Caki2 (cell line): ENCODE data around the gene SMAD6. TPM values are rescaled to one million over a fixed set of nuclear protein-coding genes. Genes with fewer than 3 reads are reported as not detected.
A peak's percentile ranks its signal among the peaks of the same experiment; 100 is the strongest.

Source experiments
- DNase-seq: peaks from one replicate; pipeline ENCODE4 v3.0.0-alpha.2; 2015; ENCODE audit warnings: low read depth
- in situ Hi-C: cut with HindIII; loops from 2 replicates; pipeline ENCODE4 v1.10.0; 2016; ENCODE audit warnings: low sequenced_read_pairs, low pct_unique_long_range_greater_than_20kb, mixed read lengths
- total RNA-seq: library from RNA; depleted of rRNA; stranded (reverse); fragments of >200 nt; shearing (Covaris generic); gene quantifications from 2 replicates; pipeline ENCODE4 v1.2.3, GENCODE V29; 2014; ENCODE audit warnings: low replicate concordance

The SMAD6 gene
- total RNA-seq, 1 experiment from 2014 or later = 64.5 TPM

DNA sequence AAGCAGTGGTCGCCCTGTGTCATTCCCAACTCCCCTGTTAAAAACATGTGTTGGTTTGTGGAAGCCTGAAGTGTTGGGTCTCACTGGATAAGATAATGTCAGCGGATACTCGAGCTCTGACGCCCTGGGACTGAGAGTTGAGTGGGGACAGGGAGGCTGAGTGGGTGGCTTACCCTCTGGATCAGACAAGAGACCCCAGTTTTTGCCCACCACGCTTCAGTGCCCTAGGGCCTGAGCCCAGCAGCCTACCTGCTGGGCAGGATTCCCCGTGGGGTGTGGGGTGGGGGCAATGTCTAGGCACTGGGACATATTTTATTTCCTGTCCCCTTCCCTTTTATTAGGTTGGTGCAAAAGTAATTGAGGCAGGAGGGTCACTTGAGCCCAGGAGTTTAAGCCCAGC, 75.0 kb downstream of the SMAD6 start:
- DNase-seq = no peak
- in situ Hi-C loops = no loop called here

DNA sequence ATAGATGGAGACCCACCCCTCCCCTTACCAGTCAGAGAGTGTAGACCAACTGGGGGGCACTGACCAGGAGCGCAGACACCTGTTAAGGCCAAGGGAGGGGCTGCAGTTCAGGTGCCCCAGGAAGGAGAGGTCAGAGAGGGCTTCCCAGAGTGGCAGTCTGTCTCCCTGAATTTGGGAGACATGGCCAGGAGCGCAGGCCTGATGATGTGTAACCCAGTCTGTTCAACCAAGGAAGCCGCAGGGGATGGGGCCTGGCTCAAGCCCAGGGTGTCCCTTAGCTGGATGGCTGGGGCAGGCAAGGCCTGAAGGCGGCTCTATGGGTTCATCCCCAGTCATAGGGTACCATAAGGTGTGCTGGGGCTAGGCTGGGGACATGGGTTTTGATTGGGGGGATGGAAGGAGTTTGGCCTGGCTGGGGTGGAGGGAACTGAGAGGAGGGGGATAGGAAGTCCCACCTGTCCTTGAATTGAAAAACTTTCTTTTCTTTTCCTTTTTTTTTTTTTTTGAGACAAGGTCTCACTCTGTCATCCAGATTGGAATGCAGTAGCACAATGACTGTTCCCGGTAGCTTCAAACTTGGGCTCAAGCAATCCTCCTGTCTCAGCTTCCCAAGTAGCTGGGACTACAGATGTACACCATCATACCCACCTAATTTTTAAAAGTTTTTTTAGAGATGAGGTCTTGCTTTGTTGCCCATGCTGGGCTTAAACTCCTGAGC, 75.7 kb downstream of the SMAD6 start:
- in situ Hi-C loops = no loop called here
- DNase-seq = no peak

DNA sequence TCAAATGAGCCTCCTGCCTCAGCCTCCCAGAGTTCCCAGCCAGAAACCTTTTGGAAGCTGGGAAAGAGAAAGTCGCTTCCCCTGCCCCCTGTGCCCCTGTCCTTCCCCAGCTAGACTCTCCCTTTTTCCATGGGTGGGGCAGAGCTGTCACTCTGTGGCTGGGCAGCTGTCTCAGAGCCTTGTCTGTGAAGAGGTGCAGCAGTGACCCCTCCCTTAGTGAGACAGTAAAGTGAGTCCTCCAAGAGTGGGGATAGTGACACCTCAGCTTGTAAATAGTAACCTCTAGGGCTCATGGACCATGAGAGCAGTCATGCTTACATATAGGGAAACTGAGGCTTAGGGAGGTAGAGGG, 76.3 kb downstream of the SMAD6 start:
- DNase-seq = no peak
- in situ Hi-C loops = no loop called here

DNA sequence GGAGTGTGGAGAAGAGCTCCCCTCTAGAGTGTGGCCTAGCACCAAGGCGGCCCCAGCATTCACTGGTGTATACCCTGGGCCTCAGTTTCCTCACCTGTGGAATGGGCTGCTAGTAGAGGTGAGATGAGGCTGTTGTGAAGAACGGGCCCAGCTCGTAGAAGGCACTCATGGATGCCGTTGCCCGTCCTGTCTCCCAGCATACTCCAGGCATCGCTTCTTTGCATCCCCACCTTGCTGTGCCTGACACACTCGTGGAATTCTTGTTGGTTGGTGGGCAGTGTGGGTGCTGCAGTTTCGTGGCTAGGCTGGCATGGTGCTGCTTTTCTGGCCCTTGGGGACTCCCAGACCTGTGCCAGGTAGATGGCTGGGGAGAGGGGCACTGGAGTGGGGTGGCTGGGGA, 76.7 kb downstream of the SMAD6 start:
- in situ Hi-C loops = no loop called here
- DNase-seq = no peak

DNA sequence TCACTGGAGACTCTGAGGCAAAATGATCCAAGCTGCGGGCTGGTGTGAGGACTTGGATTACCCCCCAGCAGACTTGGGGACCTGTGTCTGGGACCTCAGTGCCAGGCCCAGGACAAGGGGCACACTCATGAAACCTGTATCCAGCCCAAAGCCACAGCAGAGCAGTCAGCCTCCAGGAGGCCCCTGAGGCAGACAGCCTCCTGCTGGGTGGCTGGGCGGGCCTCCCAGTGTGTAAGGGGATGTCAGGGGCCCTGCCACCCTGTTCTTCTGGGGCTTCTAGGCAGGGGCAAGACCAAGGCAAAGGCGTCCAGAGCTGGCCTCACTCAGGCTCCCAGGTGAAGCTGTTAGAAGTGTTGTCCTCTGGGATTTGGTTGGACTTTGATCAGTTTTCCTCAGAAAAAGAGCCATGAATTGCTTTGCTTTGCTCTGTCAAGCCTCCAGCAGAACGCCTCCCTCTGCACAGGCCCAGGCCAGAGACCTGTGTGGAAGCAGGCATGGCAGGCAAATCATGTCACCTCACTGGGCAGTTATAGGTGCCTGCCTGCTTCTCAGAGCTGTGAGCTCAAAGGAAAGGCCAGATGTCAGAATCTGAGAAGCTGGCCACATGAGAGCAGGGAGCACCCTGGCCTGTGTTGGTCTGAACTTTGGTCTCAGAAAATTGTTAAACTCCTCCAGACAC, 77.4 kb downstream of the SMAD6 start:
- DNase-seq = no peak
- in situ Hi-C loops = no loop called here

DNA sequence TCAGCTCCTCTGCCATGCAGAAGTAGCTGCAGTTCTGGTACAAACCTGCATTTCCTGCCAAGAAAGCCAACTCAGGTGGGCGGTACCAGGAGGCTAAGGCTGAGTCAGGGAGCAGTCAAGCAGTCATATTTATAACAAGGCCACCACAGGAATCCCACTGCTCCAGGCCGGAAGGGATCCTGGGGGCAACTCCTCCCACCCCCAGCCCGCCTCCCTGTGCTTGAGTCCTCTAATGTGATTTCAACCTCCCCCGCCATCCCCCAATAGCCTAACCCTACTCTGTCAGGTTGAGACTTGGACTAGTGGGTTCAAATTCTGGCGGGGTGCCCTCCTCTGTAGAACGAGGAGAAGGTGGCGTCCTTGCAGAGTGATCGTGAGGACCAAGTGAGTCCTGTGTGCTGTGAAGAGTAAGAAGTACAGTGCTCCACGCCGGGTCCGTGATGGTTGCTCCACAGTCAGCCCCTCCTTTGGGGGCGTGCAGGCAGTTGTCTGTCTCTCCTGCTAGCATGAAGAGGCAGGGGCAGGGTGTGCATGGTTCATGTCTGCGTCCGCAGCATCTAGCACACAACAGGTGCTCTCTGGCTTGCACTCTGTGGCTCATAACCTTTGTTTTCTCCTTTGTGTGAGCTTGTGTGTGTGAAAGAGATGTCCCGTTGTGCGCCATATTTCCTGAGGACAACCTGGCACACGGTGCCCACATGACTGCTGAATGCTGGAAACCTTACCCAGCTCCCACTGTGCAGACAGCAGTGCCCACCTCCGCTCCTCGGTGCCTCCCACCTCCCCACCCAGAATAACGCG, 78.3 kb downstream of the SMAD6 start:
- in situ Hi-C loops = no loop called here
- peak; percentile 84 for DNase-seq

DNA sequence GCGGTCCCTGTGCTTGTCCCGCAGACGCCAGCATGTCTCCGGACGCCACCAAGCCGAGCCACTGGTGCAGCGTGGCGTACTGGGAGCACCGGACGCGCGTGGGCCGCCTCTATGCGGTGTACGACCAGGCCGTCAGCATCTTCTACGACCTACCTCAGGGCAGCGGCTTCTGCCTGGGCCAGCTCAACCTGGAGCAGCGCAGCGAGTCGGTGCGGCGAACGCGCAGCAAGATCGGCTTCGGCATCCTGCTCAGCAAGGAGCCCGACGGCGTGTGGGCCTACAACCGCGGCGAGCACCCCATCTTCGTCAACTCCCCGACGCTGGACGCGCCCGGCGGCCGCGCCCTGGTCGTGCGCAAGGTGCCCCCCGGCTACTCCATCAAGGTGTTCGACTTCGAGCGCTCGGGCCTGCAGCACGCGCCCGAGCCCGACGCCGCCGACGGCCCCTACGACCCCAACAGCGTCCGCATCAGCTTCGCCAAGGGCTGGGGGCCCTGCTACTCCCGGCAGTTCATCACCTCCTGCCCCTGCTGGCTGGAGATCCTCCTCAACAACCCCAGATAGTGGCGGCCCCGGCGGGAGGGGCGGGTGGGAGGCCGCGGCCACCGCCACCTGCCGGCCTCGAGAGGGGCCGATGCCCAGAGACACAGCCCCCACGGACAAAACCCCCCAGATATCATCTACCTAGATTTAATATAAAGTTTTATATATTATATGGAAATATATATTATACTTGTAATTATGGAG, 79.1 kb downstream of the SMAD6 start:
- in situ Hi-C loops = no loop called here
- no peak for DNase-seq

DNA sequence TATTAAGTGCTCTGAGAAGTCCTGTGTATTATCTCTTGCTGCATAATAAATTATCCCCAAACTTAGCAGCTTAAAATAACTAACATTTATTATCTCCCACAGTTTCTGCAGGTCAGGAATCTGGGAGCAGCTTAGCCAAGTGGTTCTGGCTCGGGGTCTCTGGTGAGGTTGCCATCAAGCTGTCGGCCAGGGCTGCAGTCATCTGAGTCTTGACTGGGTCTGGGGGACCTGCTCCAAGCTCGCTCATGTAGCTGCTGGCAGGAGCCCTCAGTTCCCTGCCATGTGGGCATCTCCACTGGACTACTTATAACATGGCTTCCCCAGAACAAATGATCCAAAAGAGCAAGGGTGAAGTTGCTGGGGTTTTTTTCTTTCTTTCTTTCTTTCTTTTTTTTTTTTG, 80.7 kb downstream of the SMAD6 start:
- DNase-seq = no peak
- in situ Hi-C loops = no loop called here

DNA sequence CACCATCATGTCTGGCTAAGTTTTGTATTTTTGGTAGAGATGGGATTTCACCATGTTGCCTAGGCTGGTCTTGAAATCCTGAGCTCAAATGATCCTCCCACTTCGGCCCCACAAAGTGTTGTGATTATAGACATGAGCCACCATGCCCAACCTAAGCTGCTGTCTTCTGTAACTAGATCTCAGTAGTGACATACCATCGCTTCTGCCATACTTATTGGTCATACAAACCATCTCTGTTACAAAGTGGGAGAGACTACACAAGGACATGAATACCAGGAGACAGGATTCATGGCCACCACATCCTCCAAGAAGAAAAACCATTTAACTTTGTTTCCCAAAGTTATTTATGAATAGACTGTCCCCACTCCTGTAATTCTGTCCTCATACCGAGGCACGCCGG, 81.3 kb downstream of the SMAD6 start:
- in situ Hi-C loops = no loop called here
- peak; percentile 40 for DNase-seq

DNA sequence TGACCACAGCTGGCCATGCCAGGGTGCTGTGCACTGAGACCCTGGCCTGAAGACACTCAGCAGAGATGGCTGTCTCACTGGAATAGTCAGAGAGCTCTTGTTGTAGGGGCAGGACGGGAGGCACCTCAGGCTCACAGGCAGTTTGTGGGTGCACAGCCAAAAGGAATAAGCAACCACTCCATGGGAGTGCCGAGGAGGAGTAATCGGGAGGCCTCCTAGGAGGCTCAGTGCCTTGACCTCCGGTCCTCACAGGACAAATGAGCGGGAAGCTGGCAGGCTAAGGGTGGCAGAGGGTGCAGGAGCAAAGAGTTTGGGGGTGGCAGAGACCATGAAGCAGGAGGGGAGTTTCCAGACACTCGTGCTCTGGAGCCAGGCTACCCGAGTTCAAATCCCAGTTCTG, 81.7 kb downstream of the SMAD6 start:
- no peak for DNase-seq
- in situ Hi-C loops = no loop called here

DNA sequence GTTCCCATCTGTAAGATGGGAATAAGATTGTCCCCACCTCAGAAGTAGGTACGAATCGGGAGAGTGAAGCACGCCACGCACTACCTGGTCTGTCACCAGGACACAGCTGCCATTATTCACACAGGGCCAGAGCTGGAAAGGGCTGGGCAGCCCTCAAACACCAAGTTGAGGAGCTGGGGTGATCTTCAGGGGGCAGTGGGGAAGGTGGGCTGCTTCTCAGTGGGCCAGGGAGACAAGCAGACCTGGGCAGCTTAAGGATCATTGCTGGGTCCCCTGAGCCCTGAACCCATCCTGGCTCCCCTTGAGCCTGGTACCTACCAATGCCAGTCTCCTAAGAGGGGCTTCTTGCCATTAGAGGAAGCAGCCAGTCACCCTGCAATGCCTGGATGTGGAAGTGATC, 82.1 kb downstream of the SMAD6 start:
- DNase-seq = no peak
- in situ Hi-C loops = no loop called here

DNA sequence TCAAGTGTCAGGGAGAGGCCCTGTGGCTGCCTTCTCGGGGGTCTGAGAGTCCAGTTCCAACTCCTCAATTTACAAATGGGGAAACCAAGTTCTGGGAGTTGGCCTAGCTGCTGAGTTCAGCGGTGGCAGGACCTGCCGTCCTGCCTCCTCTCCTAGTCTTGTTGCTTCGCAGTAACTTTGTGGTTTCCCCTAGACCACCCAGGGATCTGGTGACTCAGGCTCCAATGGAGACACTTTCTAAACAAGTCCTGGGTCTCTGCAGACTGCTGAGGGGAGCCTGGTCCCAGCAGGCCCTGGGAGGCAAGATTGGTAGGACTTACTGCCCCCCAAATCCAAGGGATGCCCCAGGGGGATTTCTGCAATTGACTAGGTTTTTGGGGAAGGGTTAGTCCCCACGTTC, 83.6 kb downstream of the SMAD6 start:
- no peak for DNase-seq
- in situ Hi-C loops = no loop called here

DNA sequence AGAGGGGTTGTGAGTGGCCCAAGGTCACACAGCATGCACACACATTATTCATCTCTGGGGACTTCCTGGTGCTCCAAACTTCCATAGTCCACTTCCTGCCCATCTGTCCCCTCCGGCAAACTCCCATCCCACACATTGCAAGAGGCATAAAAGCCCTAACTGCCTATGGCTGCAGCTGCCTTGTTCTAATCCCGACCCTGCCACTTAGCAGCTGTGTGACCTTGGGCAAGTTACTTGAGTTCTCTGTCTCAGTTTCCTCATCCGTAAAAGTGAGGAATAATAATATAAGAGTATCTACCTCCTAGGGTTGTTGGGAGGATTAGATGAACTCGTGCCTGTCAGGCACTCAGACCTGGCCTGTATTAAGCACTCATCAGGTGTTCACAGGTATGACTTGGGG, 84.2 kb downstream of the SMAD6 start:
- in situ Hi-C loops = no loop called here
- no peak for DNase-seq

DNA sequence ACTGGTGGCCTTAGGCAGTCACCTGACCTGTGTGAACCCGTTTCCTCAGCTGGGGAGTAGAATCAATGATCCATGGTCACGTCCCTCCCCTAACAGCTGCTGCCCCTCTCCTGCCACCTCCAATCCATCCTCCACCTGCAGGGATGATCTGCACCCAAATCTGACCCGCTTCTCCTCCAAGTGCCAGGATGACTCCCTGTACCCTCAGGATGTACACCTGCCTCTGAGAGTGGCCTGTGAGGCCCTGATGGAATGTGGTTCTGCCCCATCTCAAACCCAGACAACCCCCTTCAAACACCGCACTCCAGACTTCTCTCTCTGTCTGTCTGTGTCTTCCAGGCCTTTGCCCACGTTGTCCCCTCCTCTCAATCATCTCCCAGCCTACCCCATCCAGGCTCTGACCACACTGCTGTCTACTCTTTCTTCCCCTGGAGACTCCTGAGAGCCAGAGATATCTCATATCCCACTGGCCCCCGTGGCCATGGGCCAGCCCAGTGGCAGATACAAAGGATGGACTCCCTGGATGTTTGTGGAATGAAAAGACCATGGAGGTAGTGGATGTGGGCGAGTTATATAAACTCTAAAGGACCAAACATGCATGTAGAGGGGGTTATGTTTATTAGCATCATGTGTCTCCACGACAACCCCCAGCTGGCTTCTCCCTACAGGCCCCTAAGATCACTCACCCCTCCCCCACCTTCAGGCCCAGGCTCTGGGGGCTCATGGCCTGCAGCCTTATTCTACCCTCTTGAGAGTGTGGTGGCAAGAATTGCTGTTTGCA, 84.9 kb downstream of the SMAD6 start:
- in situ Hi-C loops = no loop called here
- DNase-seq = no peak

DNA sequence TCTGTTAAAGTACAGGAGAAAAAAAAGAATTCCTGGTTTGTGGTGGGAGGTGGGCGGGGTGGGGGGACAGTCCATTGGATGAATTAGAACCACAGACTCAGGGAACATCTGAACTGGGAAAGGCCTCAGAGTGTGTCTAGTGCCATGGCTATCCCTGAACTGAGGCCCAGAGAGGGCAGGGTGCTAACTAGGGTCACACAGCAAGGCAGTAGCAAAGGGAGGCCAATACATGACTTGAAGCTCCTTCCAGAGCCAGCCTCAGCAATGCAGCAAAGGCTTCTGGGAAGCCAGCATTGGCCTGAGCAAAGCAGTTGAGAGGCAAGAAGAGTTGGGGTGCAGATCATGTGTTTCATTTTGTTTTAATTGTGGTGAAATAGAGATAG, 85.4 kb downstream of the SMAD6 start:
- DNase-seq = no peak
- in situ Hi-C loops = no loop called here

DNA sequence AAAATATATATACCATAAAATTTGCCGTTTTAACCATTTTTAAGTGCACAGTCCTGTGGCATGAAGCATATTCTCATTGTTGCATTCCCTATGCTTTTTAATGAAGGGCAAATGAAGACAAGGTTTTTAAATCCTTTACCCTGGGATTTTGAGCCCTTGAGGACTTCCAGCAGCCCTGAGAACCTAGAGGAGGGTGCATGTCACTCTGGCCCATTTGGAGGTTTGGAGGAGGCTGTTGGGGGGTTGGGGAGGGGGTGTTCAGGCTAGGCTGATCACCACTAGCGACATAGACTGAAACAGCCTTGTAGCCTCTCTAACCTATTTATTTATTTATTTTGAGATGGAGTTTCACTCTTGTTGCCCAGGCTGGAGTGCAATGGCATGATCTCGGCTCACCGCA, 86.0 kb downstream of the SMAD6 start:
- no peak for DNase-seq
- in situ Hi-C loops = no loop called here

DNA sequence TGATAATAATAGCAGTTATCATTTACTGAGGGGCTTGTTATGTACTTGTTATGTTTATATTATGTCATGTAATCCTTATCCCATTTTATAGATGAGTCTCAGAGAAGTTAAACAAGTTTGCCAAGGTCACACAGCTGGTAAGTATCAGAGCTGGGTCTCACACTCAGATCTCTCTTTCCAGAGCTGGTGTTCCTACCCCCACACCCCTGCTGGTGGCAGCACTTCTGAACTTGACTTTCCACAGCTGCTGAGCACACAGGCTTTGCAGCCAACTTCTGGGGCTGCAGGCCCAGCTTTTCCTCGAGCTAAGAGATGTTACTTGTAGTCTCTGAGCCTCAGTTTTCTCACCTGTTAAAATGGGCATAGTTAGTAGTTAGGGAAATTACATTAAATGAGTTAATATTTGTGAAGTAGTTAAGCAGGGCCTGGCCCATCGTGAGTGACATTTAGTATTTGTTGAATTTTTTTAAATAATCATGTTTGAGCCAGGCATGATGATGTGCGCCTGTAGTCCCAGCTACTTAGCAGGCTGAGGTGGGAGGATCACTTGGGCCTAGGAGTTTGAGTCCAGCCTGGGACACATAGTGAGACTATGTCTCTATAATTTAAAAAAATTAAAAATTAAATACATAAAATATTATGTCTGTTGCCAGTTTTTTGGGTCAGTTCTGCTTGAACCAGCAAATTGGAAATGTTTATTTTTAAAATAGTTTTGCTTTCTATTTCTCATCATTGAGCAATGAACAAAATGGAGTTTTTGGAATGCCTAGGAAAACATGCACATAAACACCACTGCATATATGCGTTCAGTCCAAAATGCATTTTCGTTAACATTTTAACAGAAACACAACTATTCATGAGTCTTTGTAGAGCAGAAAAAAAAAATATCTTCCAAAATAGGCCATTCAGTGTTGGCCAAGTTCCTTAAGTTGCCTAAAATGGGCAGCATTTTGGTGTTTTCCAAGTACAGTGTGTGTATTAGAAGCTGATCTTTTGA, 87.3 kb downstream of the SMAD6 start:
- no peak for DNase-seq
- in situ Hi-C loops = loop anchor here (5.0 kb wide), 1 partner anchor 58 kb away; no protein-coding TSS in a partner anchor
